Endodermal cell (in vitro differentiated cells): ENCODE results near the gene CDC26. TPM values are rescaled to one million over a fixed set of nuclear protein-coding genes. Genes with fewer than 3 reads are reported as not detected.

Source experiments
- DNase-seq: peaks from one replicate; pipeline ENCODE4 v3.0.0-alpha.2; 2017
- H3K27ac ChIP-seq: 2 replicates; pipeline ENCODE4 v1.5.1; 2013; ENCODE audit warnings: mild to moderate bottlenecking, low read depth, low read length, moderate library complexity
- H3K27me3 ChIP-seq: 2 replicates; pipeline ENCODE4 v1.6.1; 2013; ENCODE audit warnings: mild to moderate bottlenecking, low read length, moderate library complexity; ENCODE audit not compliant: insufficient read depth, control insufficient read depth, poor library complexity, severe bottlenecking
- H3K36me3 ChIP-seq: 2 replicates; pipeline ENCODE4 v1.7.0; 2013; ENCODE audit warnings: mild to moderate bottlenecking, low read length, moderate library complexity; ENCODE audit not compliant: control insufficient read depth, insufficient read depth
- H3K4me1 ChIP-seq: one replicate; pipeline ENCODE4 v1.7.0; 2013; ENCODE audit warnings: low read length; ENCODE audit not compliant: control insufficient read depth, insufficient read depth
- H3K4me3 ChIP-seq: 2 replicates; pipeline ENCODE4 v1.5.1; 2013; ENCODE audit warnings: mild to moderate bottlenecking, low read length, moderate library complexity
- H3K9ac ChIP-seq: 2 replicates; pipeline ENCODE4 v1.6.1; 2013; ENCODE audit warnings: mild to moderate bottlenecking, low read length, moderate library complexity; ENCODE audit not compliant: poor library complexity, severe bottlenecking; ENCODE audit errors: extremely low read depth
- H3K9me3 ChIP-seq: 2 replicates; pipeline ENCODE4 v1.6.1; 2013; ENCODE audit warnings: mild to moderate bottlenecking, low read length, moderate library complexity; ENCODE audit not compliant: control insufficient read depth
- H3K27ac Mint-ChIP-seq: 2 replicates; pipeline ENCODE4 v1.8.0; 2020; ENCODE audit warnings: mixed read lengths
- H3K27me3 Mint-ChIP-seq: 2 replicates; pipeline ENCODE4 v1.8.0; 2021; ENCODE audit warnings: mild to moderate bottlenecking, mixed read lengths; ENCODE audit not compliant: insufficient read depth
- H3K36me3 Mint-ChIP-seq: 2 replicates; pipeline ENCODE4 v1.8.0; 2020; ENCODE audit warnings: low read depth, mixed read lengths
- H3K4me1 Mint-ChIP-seq: 2 replicates; pipeline ENCODE4 v1.8.0; 2020; ENCODE audit warnings: mixed read lengths
- H3K4me3 Mint-ChIP-seq: 2 replicates; pipeline ENCODE4 v1.8.0; 2020; ENCODE audit warnings: mild to moderate bottlenecking, moderate library complexity, mixed read lengths
- H3K9me3 Mint-ChIP-seq: 2 replicates; pipeline ENCODE4 v1.8.0; 2020; ENCODE audit warnings: mild to moderate bottlenecking, mixed read lengths
- CTCF ChIP-seq: fragments of 200-600 bp; sonication (generic); conservative IDR thresholded peaks from 2 replicates; pipeline ENCODE4 v1.5.0; 2021; ENCODE audit warnings: antibody characterized with exemption, mild to moderate bottlenecking
- WGBS, 2 experiments: methylation state at CpG; one replicate each; pipeline versions ENCODE4 v1.1.5 to v1.1.7; 2013; ENCODE audit warnings: missing lambda C conversion rate in 2 of 2, mixed read lengths in 1 of 2; ENCODE audit not compliant: insufficient coverage in 1 of 2, insufficient read length in 1 of 2; 5-methylcytosine and 5-hydroxymethylcytosine counted together
- total RNA-seq, 2 donors: library from RNA; stranded (reverse); fragmentation: NEBNext Ultra II Directional in 1 of 2; extraction: Animal tissue kit (Norgen Biotek cat#: 25700) in 1 of 2; gene quantifications; 2 replicates in 1 of 2; 3 replicates in 1 of 2; pipeline ENCODE4 v1.2.1, GENCODE V29; 2021

The CDC26 gene
- total RNA-seq, 2 donors from 2014 or later, result 34.7 to 39.7 TPM

- peaks cover 5% of the 10 kb centered on the region for H3K4me1 Mint-ChIP-seq
- H3K27ac ChIP-seq, result no peak overlapping the region
- no peaks in the 10 kb centered on the region for H3K9me3 Mint-ChIP-seq
- no peak overlapping the region for H3K9ac ChIP-seq
- no peaks in the 10 kb centered on the region for H3K9me3 ChIP-seq
- no peak overlapping the region for H3K4me3 ChIP-seq
- WGBS, 2 experiments, result 90 to 94% methylated on average over 5 to 8 of the region's 8 CpGs
- H3K4me3 Mint-ChIP-seq, result no peak overlapping the region
- H3K27ac Mint-ChIP-seq, result no peak overlapping the region
- H3K36me3 ChIP-seq, result no peaks in the 10 kb centered on the region
- no peaks in the 10 kb centered on the region for H3K27me3 ChIP-seq
- H3K4me1 ChIP-seq, result no peaks in the 10 kb centered on the region
- no peaks in the 10 kb centered on the region for H3K36me3 Mint-ChIP-seq
- no peak for DNase-seq
- H3K27me3 Mint-ChIP-seq, result no peaks in the 10 kb centered on the region
- no peak for TF ChIP-seq CTCF
Measured at GRCh38 chr9:113299800-113300292, 24.5 kb upstream of the CDC26 start.

- no peaks in the 10 kb centered on the region for H3K27me3 Mint-ChIP-seq
- H3K9me3 Mint-ChIP-seq, result no peaks in the 10 kb centered on the region
- no peak for TF ChIP-seq CTCF
- WGBS, 2 experiments, result 92 to 93% methylated on average over 9 to 15 of the region's 15 CpGs
- Histone ChIP-seq H3K36me3 (no peaks in the 10 kb centered on the region), H3K27me3 (no peaks in the 10 kb centered on the region), H3K9ac (no peak overlapping the region), H3K9me3 (no peaks in the 10 kb centered on the region), H3K4me1 (no peaks in the 10 kb centered on the region), H3K4me3 (no peak overlapping the region), H3K27ac (no peak overlapping the region)
- H3K4me3 Mint-ChIP-seq, result no peak overlapping the region
- H3K27ac Mint-ChIP-seq, result no peak overlapping the region
- H3K36me3 Mint-ChIP-seq, result no peaks in the 10 kb centered on the region
- peaks cover 5% of the 10 kb centered on the region for H3K4me1 Mint-ChIP-seq
- DNase-seq, result no peak
Measured at GRCh38 chr9:113298924-113299770, 23.8 kb upstream of the CDC26 start.

GRCh38 chr9:113298311-113298710, 22.9 kb upstream of the CDC26 start:
- 93 to 98% methylated on average over 4 to 8 of the region's 8 CpGs for WGBS, 2 experiments
- Mint-ChIP-seq H3K4me3 (no peak overlapping the region), H3K36me3 (peaks cover 4% of the 10 kb centered on the region), H3K4me1 (peaks cover 5% of the 10 kb centered on the region), H3K9me3 (no peaks in the 10 kb centered on the region), H3K27me3 (no peaks in the 10 kb centered on the region), H3K27ac (no peak overlapping the region)
- no peak overlapping the region for H3K27ac ChIP-seq
- no peaks in the 10 kb centered on the region for H3K27me3 ChIP-seq
- no peak for TF ChIP-seq CTCF
- no peak for DNase-seq
- H3K9ac ChIP-seq, result no peak overlapping the region
- no peaks in the 10 kb centered on the region for H3K4me1 ChIP-seq
- peaks cover 8% of the 10 kb centered on the region for H3K36me3 ChIP-seq
- no peak overlapping the region for H3K4me3 ChIP-seq
- no peaks in the 10 kb centered on the region for H3K9me3 ChIP-seq
